Astrocyte (in vitro differentiated cells and primary cell): ENCODE data around the gene GHRH.

Experiments used
- CTCF ChIP-seq: IDR thresholded peaks from 2 replicates; pipeline ENCODE4 v1.5.1; 2011; ENCODE audit warnings: low read depth, mild to moderate bottlenecking, inconsistent platforms, low read length, moderate library complexity; ENCODE audit not compliant: insufficient read depth
- EZH2 ChIP-seq: IDR thresholded peaks from 2 replicates; pipeline ENCODE4 v1.6.1; 2012; ENCODE audit warnings: mild to moderate bottlenecking, low read length, inconsistent platforms; ENCODE audit not compliant: insufficient read depth

DNA sequence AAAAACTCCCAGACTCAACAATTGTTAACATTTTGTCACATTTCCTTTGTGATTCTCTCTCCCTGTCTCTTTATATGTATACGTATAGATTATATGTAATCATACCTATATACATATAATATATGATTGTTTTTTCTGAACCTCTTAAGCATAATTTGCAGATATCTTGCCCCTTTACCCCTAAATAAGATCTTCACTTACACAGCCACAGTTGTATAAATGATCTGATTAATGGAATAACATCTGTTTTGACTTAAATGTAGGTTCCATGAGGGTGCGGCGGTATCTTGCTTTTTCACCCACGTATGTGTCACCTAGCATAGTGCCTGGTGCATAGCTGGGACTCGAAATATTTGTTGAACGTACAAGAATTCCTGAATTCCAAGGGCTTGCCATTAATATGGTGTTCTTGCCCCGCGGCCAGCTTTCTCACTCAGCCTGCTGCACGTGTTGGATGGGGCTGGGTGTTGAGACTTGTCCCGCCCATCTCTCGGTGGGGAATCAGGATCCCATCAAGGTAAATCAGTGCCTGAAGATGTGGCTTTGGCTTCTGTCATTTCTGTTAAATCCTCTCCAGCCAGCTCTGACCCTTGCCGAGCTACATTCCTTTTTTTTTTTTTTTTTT, 17.5 kb upstream of the GHRH start:
- no peak for TF ChIP-seq EZH2
- no peak for TF ChIP-seq CTCF
